HepG2 (cell line): Measurements from ENCODE around the gene CHID1. TPM values are rescaled to one million over a fixed set of nuclear protein-coding genes. Genes with fewer than 3 reads are reported as not detected.

Experiments used
- ATF1 ChIP-seq: IDR thresholded peaks from 2 replicates; pipeline ENCODE4 v1.6.1; 2016; ENCODE audit warnings: mild to moderate bottlenecking, control low read depth
- BORCS8-MEF2B ChIP-seq: sonication (generic); formaldehyde crosslinking; IDR thresholded peaks from 2 replicates; pipeline ENCODE4 v1.8.0; 2022; ENCODE audit warnings: mild to moderate bottlenecking, missing genetic modification reagents
- DR1 ChIP-seq: sonication (generic); formaldehyde crosslinking; IDR thresholded peaks from 2 replicates; pipeline ENCODE4 v1.8.0; 2021; ENCODE audit warnings: mild to moderate bottlenecking, missing genetic modification reagents, inconsistent platforms
- HDAC1 ChIP-seq: sonication (generic); formaldehyde crosslinking; IDR thresholded peaks from 2 replicates; pipeline ENCODE4 v1.5.1; 2020; ENCODE audit warnings: mild to moderate bottlenecking, missing genetic modification reagents
- KLF9 ChIP-seq: IDR thresholded peaks from 2 replicates; pipeline ENCODE4 v1.6.1; 2016; ENCODE audit warnings: low read depth
- MATR3 ChIP-seq: sonication (generic); formaldehyde crosslinking; IDR thresholded peaks from 2 replicates; pipeline ENCODE4 v1.4.0; 2020; ENCODE audit warnings: missing genetic modification reagents
- MAZ ChIP-seq, 2 experiments: sonication (generic) in 1 of 2; formaldehyde crosslinking in 1 of 2; IDR thresholded peaks; 2 replicates each; pipeline versions ENCODE4 v1.5.0 to v1.6.1; 2012 to 2020; ENCODE audit warnings: low read depth in 2 of 2, mild to moderate bottlenecking in 2 of 2, borderline replicate concordance in 1 of 2, improper control_type of control experiment in 1 of 2, low read length in 1 of 2, missing genetic modification reagents in 1 of 2, moderate library complexity in 1 of 2
- MTA1 ChIP-seq: sonication (generic); formaldehyde crosslinking; IDR thresholded peaks from 2 replicates; pipeline ENCODE4 v1.4.0; 2020; ENCODE audit warnings: missing genetic modification reagents, mild to moderate bottlenecking, borderline replicate concordance
- PHF20 ChIP-seq: sonication (generic); formaldehyde crosslinking; IDR thresholded peaks from 2 replicates; pipeline ENCODE4 v1.5.0; 2020; ENCODE audit warnings: mild to moderate bottlenecking, missing genetic modification reagents
- PHF5A ChIP-seq: IDR thresholded peaks from one replicate; pipeline ENCODE4 v1.6.1; 2018; ENCODE audit warnings: low read depth, missing genetic modification reagents; ENCODE audit not compliant: unreplicated experiment
- POGK ChIP-seq: sonication (generic); formaldehyde crosslinking; conservative IDR thresholded peaks from 2 replicates; pipeline ENCODE4 v1.8.0; 2022; ENCODE audit warnings: mild to moderate bottlenecking, moderate library complexity, missing genetic modification reagents
- SRY ChIP-seq: sonication (generic); formaldehyde crosslinking; IDR thresholded peaks from 2 replicates; pipeline ENCODE4 v1.8.0; 2022; ENCODE audit warnings: mild to moderate bottlenecking, missing genetic modification reagents
- THYN1 ChIP-seq: sonication (generic); formaldehyde crosslinking; IDR thresholded peaks from 2 replicates; pipeline ENCODE4 v1.8.1; 2023; ENCODE audit warnings: low read depth, mild to moderate bottlenecking, moderate library complexity, missing genetic modification reagents, borderline replicate concordance
- ZBTB10 ChIP-seq: sonication (generic); formaldehyde crosslinking; IDR thresholded peaks from 2 replicates; pipeline ENCODE4 v1.4.0; 2020; ENCODE audit warnings: missing genetic modification reagents, borderline replicate concordance
- ZFP36 ChIP-seq: fragments of 150-350 bp; IDR thresholded peaks from 2 replicates; pipeline ENCODE4 v1.6.1; 2018; ENCODE audit warnings: borderline replicate concordance, low read length, low read depth; ENCODE audit not compliant: partially characterized antibody
- ZNF17 ChIP-seq: sonication (generic); formaldehyde crosslinking; IDR thresholded peaks from 2 replicates; pipeline ENCODE4 v1.5.0; 2020; ENCODE audit warnings: mild to moderate bottlenecking, missing genetic modification reagents
- ZNF282 ChIP-seq: fragments of 450-650 bp; IDR thresholded peaks from 2 replicates; pipeline ENCODE4 v1.6.1; 2018; ENCODE audit not compliant: partially characterized antibody
- ZNF30 ChIP-seq: sonication (generic); formaldehyde crosslinking; IDR thresholded peaks from 2 replicates; pipeline ENCODE4 v1.5.0; 2020; ENCODE audit warnings: mild to moderate bottlenecking, missing genetic modification reagents
- ZNF547 ChIP-seq: sonication (generic); formaldehyde crosslinking; IDR thresholded peaks from 2 replicates; pipeline ENCODE4 v1.5.1; 2020; ENCODE audit warnings: mild to moderate bottlenecking, missing genetic modification reagents
- ZNF605 ChIP-seq: sonication (generic); formaldehyde crosslinking; IDR thresholded peaks from 2 replicates; pipeline ENCODE4 v1.8.0; 2022; ENCODE audit warnings: mild to moderate bottlenecking, missing genetic modification reagents
- ZNF776 ChIP-seq: sonication (generic); formaldehyde crosslinking; IDR thresholded peaks from 2 replicates; pipeline ENCODE4 v1.4.0; 2020; ENCODE audit warnings: mild to moderate bottlenecking, missing genetic modification reagents
- polyA plus RNA-seq, 8 experiments: library from polyadenylated mRNA; depleted of rRNA in 3 of 8; stranded (reverse) in 7 of 8; unstranded in 1 of 8; fragments of >200 nt; fragmentation: Illumina TruSeq in 4 of 8; extraction: Trizol in 4 of 8; gene quantifications; 2 replicates each; pipeline versions ENCODE4 v1.2.1 to v1.2.3, GENCODE V29; 2011 to 2016; ENCODE audit warnings: low read depth in 4 of 8, missing spikeins in 1 of 8, mixed read lengths in 1 of 8; ENCODE audit not compliant: insufficient read depth in 1 of 8
- total RNA-seq, 5 experiments: library from RNA; depleted of rRNA; stranded (reverse); fragments of >200 nt; fragmentation: Illumina TruSeq; extraction: Trizol; gene quantifications; 2 replicates each; pipeline ENCODE4 v1.2.3, GENCODE V29; 2016; ENCODE audit warnings: low read depth in 1 of 5
- TF ChIP-seq, protein P1 (sequence below): sonication (generic); formaldehyde crosslinking; IDR thresholded peaks from 2 replicates; pipeline ENCODE4 v1.5.0; 2020; ENCODE audit warnings: missing genetic modification reagents
- TF ChIP-seq, protein P2 (sequence below): sonication (generic); formaldehyde crosslinking; IDR thresholded peaks from 2 replicates; pipeline ENCODE4 v1.4.0; 2020; ENCODE audit warnings: missing genetic modification reagents
- TF ChIP-seq, protein P3 (sequence below): sonication (generic); formaldehyde crosslinking; IDR thresholded peaks from 2 replicates; pipeline ENCODE4 v1.5.0; 2020; ENCODE audit warnings: missing genetic modification reagents

The CHID1 gene
- total and polyA plus RNA-seq, 2 of the 13 experiments (the other 11 are each of a cell fraction or from before 2014, with no cell fraction given), result 65.1 to 93.6 TPM

- peak; percentile 3; the same call in 1 of the 2 replicates for TF ChIP-seq HDAC1 (CRISPR knock-in tag)
- peak; percentile 89 for TF ChIP-seq ZBTB10 (CRISPR knock-in tag)
- no peak for TF ChIP-seq ZNF17
- TF ChIP-seq, protein P1, sequence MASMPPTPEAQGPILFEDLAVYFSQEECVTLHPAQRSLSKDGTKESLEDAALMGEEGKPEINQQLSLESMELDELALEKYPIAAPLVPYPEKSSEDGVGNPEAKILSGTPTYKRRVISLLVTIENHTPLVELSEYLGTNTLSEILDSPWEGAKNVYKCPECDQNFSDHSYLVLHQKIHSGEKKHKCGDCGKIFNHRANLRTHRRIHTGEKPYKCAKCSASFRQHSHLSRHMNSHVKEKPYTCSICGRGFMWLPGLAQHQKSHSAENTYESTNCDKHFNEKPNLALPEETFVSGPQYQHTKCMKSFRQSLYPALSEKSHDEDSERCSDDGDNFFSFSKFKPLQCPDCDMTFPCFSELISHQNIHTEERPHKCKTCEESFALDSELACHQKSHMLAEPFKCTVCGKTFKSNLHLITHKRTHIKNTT (CRISPR knock-in tag), result no peak
- TF ChIP-seq, protein P2, sequence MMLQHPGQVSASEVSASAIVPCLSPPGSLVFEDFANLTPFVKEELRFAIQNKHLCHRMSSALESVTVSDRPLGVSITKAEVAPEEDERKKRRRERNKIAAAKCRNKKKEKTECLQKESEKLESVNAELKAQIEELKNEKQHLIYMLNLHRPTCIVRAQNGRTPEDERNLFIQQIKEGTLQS, result peak; percentile 92
- TF ChIP-seq POGK, result no peak
- TF ChIP-seq KLF9 (CRISPR knock-in tag), result no peak
- TF ChIP-seq PHF20, result no peak
- TF ChIP-seq BORCS8-MEF2B, result no peak
- TF ChIP-seq, protein P3, sequence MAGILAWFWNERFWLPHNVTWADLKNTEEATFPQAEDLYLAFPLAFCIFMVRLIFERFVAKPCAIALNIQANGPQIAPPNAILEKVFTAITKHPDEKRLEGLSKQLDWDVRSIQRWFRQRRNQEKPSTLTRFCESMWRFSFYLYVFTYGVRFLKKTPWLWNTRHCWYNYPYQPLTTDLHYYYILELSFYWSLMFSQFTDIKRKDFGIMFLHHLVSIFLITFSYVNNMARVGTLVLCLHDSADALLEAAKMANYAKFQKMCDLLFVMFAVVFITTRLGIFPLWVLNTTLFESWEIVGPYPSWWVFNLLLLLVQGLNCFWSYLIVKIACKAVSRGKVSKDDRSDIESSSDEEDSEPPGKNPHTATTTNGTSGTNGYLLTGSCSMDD (CRISPR knock-in tag), result no peak
- no peak for TF ChIP-seq ZNF30 (CRISPR knock-in tag)
- no peak for TF ChIP-seq ATF1 (CRISPR knock-in tag)
- no peak for TF ChIP-seq THYN1 (CRISPR knock-in tag)
- TF ChIP-seq ZNF776 (CRISPR knock-in tag), result no peak
- no peak for TF ChIP-seq MATR3 (CRISPR knock-in tag)
- TF ChIP-seq ZFP36, result no peak
- no peak for TF ChIP-seq SRY (CRISPR knock-in tag)
- TF ChIP-seq ZNF605 (CRISPR knock-in tag), result peak; percentile 80; the same call in 1 of the 2 replicates
- TF ChIP-seq ZNF547, result no peak
- TF ChIP-seq MAZ (IDR thresholded peaks at IDR 0.05; ENCODE audit: borderline replicate concordance, low read depth, low read length), result no peak
- TF ChIP-seq MAZ (CRISPR knock-in tag; IDR thresholded peaks at IDR 0.05; ENCODE audit: low read depth), result no peak
- no peak for TF ChIP-seq DR1 (CRISPR knock-in tag)
- no peak for TF ChIP-seq ZNF282
- TF ChIP-seq PHF5A (CRISPR knock-in tag), result peak; percentile 7
- TF ChIP-seq MTA1 (CRISPR knock-in tag), result no peak; the same call in 1 of the 2 replicates
These were observed 92.0 kb downstream of the CHID1 start, which contains the start of gene PNPLA2 (continued) for GRCh38 chr11:818396-819128.
